Peyer's patch (tissue), 4 donors: ENCODE measurements around the gene UGT1A9. TPM values are rescaled to one million over a fixed set of nuclear protein-coding genes. Genes with fewer than 3 reads are reported as not detected.

Source experiments
- DNase-seq, 3 donors: peaks; one replicate each; pipeline ENCODE4 v3.0.0-alpha.2; 2017 to 2019
- H3K27ac ChIP-seq, 4 donors: fragments of 200-600 bp; sonication (generic); one replicate each; pipeline ENCODE4 v1.5.1; 2016 to 2019
- H3K27me3 ChIP-seq, 2 donors: fragments of 200-600 bp; sonication (generic); one replicate each; pipeline ENCODE4 v1.5.1; 2019
- H3K36me3 ChIP-seq, 3 donors: fragments of 200-600 bp; sonication (generic); one replicate each; pipeline ENCODE4 v1.5.1; 2016 to 2019
- H3K4me1 ChIP-seq, 4 donors: fragments of 200-600 bp; sonication (generic); one replicate each; pipeline ENCODE4 v1.5.1; 2016 to 2019
- H3K4me3 ChIP-seq, 4 donors: fragments of 200-600 bp; sonication (generic); 1 replicate in 3 of 4; 2 replicates in 1 of 4; pipeline ENCODE4 v1.5.1; 2016 to 2019; ENCODE audit warnings: mild to moderate bottlenecking in 1 of 4
- H3K9me3 ChIP-seq, 4 donors: fragments of 200-600 bp; sonication (generic); one replicate each; pipeline ENCODE4 v1.5.1; 2016 to 2019; ENCODE audit warnings: mild to moderate bottlenecking in 1 of 4
- CTCF ChIP-seq, 6 experiments: fragments of 450-650 bp in 4 of 6; fragments of 200-600 bp in 2 of 6; sonication (generic) in 1 of 6; IDR thresholded peaks; one replicate each; pipeline ENCODE4 v1.5.1; 2017 to 2019; ENCODE audit warnings: antibody characterized with exemption in 6 of 6, mild to moderate bottlenecking in 3 of 6, moderate library complexity in 1 of 6
- POLR2A ChIP-seq, 2 donors: fragments of 450-650 bp; IDR thresholded peaks; one replicate each; pipeline ENCODE4 v1.5.1; 2017; ENCODE audit warnings: antibody characterized with exemption in 2 of 2, mild to moderate bottlenecking in 2 of 2, moderate library complexity in 2 of 2
- total RNA-seq, 4 donors: library from RNA; depleted of rRNA; stranded (reverse); fragments of >200 nt; gene quantifications; one replicate each; pipeline ENCODE4 v1.1.0, GENCODE V29; 2016

Gene UGT1A9
- total RNA-seq, 4 donors from 2014 or later = 4.1 to 17.3 (median 14.1) TPM

- no peaks in the 10 kb centered on the region for H3K9me3 ChIP-seq
- no peak for DNase-seq
- no peak overlapping the region for H3K4me3 ChIP-seq
- H3K27me3 ChIP-seq = no peaks in the 10 kb centered on the region
- H3K4me1 ChIP-seq = peaks cover 0 to 13% (median 0%) of the 10 kb centered on the region in 4 donors
- no peak overlapping the region for H3K27ac ChIP-seq
- TF ChIP-seq CTCF (IDR thresholded peaks at IDR 0.05) (no peak), POLR2A (IDR thresholded peaks at IDR 0.05) (no peak)
- H3K36me3 ChIP-seq = no peaks in the 10 kb centered on the region
Measured at GRCh38 chr2:233656443-233656842, 15.3 kb upstream of the UGT1A9 start.

- TF ChIP-seq POLR2A (IDR thresholded peaks at IDR 0.05) = no peak
- no peak for TF ChIP-seq CTCF (IDR thresholded peaks at IDR 0.05)
- peaks cover 0 to 13% (median 0%) of the 10 kb centered on the region in 4 donors for H3K4me1 ChIP-seq
- H3K4me3 ChIP-seq = no peak overlapping the region
- no peaks in the 10 kb centered on the region for H3K9me3 ChIP-seq
- no peak for DNase-seq
- no peak overlapping the region for H3K27ac ChIP-seq
- no peaks in the 10 kb centered on the region for H3K27me3 ChIP-seq
- no peaks in the 10 kb centered on the region for H3K36me3 ChIP-seq
Measured at GRCh38 chr2:233658610-233659009, 13.1 kb upstream of the UGT1A9 start.

- no peaks in the 10 kb centered on the region for H3K36me3 ChIP-seq
- peaks cover 0 to 3% (median 0%) of the 10 kb centered on the region in 4 donors for H3K9me3 ChIP-seq
- no peak for TF ChIP-seq CTCF (IDR thresholded peaks at IDR 0.05)
- TF ChIP-seq POLR2A (IDR thresholded peaks at IDR 0.05) = no peak
- H3K4me3 ChIP-seq = no peak overlapping the region
- DNase-seq = no peak
- no peak overlapping the region for H3K27ac ChIP-seq
- no peaks in the 10 kb centered on the region for H3K27me3 ChIP-seq
- H3K4me1 ChIP-seq = no peaks in the 10 kb centered on the region
Measured at GRCh38 chr2:233663911-233664310, 7.8 kb upstream of the UGT1A9 start.

- H3K36me3 ChIP-seq = no peaks in the 10 kb centered on the region
- no peak for DNase-seq
- no peaks in the 10 kb centered on the region for H3K27me3 ChIP-seq
- no peaks in the 10 kb centered on the region for H3K4me1 ChIP-seq
- H3K27ac ChIP-seq = no peak overlapping the region
- H3K9me3 ChIP-seq = peaks cover 0 to 3% (median 0%) of the 10 kb centered on the region in 4 donors
- H3K4me3 ChIP-seq = no peak overlapping the region
- TF ChIP-seq CTCF (IDR thresholded peaks at IDR 0.05) (no peak), POLR2A (IDR thresholded peaks at IDR 0.05) (no peak)
Measured at GRCh38 chr2:233668605-233669260, 3.0 kb upstream of the UGT1A9 start.

GRCh38 chr2:233672886-233673285 lies 1.2 kb downstream of the UGT1A9 start:
- Histone ChIP-seq H3K4me3 (no peak overlapping the region), H3K4me1 (no peaks in the 10 kb centered on the region), H3K27me3 (no peaks in the 10 kb centered on the region), H3K36me3 (no peaks in the 10 kb centered on the region), H3K27ac (no peak overlapping the region), H3K9me3 (peaks cover 0 to 3% (median 0%) of the 10 kb centered on the region in 4 donors)
- TF ChIP-seq CTCF (IDR thresholded peaks at IDR 0.05) (no peak), POLR2A (IDR thresholded peaks at IDR 0.05) (no peak)
- no peak for DNase-seq
